Measurements from ENCODE around the gene STK4.
"Not testable (repeated sequence)": the region's sequence is repeated elsewhere in the genome, so short reads cannot be mapped to it uniquely, and the experiment has no call there.

STK4 gene

DNA sequence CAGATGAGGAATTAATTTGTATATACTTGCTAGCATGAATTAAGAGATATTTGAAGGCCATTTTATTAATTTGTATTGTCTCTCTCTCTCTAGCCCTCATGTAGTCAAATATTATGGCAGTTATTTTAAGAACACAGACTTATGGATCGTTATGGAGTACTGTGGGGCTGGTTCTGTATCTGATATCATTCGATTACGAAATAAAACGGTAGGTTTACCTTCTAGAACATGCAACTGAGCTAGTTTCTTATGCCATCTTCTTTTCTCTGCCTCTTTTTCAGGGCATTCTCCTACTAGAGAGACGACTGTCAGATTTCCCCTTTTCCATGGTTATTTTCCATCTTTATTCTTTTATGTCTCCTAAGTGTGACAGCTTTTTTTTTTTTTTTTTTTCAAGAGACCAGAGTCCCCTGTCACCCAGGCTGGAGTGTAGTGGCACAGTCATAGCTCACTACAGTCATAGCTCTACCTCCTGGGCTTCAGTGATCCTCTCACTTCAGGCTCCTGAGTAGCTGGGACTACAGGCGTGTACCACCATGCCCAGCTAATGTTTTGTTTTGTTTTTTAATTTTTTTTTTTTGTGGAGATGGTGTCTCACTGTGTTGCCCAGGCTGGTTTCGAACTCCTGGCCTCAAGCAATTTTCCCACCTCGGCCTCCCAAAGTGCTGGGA lies 15.6 kb downstream of the STK4 start:
- FAIRE-seq, result no peak
- DNase-seq (ENCODE audit: low spot score), result no peak

DNA sequence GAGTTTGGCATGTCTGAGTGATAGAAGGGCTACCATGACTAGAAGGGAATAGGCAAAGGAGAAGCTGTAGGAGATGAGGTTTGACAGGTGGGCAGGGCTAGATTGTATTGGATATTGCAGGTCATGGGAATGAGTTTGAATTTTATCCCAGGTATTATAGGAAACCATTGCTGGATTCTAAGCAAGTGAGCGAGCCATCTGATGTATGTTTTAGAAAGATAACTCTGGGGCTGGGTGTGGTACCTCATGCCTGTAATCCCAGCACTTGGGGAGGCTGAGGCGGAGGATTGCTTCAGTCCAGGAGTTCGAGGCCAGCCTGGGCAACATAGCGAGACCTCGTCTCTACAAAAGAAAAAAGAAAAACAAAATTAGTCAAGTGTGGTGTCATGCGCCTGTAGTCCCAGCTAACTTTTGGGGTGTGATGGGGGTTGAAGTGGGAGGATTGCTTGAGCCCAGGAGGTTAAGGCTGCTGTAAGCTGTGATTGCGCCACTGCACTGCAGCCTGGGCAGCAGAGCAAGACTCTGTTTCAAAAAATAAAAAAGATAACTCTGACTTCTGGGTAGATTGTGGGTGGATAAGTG lies 16.9 kb downstream of the STK4 start:
- FAIRE-seq (no peak), DNase-seq (ENCODE audit: low spot score) (no peak)

DNA sequence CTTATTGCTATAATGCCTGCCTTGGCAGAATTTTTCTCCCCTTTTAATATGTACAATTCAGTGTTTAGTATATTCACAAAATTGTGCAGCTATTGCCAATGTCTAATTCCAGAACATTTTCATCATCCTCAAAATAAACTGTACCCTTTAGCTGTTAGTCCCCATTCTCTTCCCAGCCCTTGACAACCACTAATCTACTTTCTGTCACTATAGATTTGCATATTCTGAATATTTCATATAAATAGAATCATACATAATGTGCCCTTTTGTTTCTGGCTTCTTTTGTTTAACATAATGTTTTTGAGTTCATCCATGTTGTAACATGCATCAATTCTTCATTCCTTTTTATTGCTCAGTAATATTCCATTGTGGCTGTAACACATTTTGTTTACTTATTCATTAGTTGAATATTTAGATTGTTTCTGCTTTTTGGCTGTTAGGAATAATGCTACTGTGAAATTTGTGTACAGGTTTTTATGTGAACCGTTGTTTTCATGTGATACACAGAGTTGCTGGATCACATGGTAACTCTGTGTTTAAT lies 22.4 kb downstream of the STK4 start:
- no peak for FAIRE-seq

DNA sequence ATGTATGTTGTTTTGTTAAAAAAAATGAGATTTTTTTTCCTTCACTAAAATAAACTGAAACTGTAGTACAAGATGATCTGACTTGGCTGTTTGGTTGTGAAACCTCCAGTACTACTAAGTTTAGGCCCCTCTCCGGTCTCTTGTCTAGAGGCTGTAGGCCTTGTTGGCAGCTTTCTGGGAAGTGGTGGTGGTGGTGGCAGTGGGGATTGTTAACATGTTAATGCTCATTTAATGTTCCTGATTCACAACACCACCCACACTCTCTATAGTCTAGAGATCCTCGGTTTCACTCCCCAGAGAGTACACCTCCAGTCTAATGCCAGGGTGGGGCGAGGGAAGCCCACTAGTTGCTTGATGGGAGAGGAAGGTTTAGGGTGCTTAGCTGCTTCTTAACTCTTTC lies 24.1 kb downstream of the STK4 start:
- DNase-seq (ENCODE audit: low spot score) (no peak), FAIRE-seq (no peak)

More for the DNA sequence above, 22.4 kb downstream of the STK4 start:
- DNase-seq (ENCODE audit: low spot score), result no peak

DNA sequence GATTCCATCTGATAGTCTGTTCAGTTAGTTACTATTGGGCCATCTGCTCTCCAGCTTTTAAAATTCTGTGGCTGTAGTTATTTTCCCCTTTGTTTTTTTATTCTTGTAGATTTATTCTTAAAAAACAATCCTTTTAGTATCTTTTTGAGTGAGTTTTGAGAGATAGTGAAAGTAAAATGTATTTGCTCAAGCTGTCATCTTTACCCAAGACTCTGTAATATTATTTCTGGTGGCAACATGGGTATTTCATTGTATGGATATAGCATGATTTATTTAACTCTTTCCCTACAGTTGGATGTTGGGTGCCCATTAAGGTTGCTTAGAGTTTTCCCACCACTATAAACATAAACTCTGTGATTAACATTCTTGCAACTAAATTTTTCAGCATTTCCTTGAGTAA lies 24.6 kb downstream of the STK4 start:
- DNase-seq (ENCODE audit: low spot score) (no peak), FAIRE-seq (no peak)

DNA sequence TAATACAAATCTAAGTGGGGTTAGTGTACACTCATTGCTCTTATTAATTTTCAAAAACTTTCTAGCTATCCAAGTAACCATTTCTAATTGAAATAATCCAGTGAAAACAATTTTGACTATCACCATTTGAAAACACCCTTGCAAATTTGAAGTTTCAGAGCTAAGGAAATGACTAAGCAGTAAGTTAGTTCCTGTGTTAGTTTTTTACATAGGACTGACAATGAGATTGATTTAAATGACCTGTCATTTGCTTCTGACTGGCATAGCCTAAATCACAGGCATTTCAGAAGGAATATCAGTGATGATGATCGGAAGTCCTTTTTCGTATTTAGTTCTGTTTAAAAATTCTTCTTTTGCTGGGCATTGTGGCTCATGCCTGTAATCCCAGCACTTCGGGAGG lies 27.0 kb downstream of the STK4 start:
- FAIRE-seq, result peak; percentile 49
- no peak for DNase-seq (ENCODE audit: low spot score)

DNA sequence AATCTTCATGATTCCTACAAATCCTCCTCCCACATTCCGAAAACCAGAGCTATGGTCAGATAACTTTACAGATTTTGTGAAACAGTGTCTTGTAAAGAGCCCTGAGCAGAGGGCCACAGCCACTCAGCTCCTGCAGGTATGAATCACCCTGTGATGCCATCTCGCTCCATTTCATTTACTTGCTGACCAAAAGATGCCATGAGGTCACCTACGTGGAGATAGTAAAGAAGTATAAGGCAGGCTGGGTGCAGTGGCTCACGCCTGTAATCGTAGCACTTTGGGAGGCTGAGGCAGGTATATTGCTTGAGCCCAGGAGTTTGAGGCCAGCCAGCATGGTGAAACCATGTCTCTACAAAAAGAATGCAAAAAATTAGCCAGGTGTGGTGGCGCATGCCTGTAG lies 30.9 kb downstream of the STK4 start:
- no peak for DNase-seq (ENCODE audit: low spot score)
- no peak for FAIRE-seq

DNA sequence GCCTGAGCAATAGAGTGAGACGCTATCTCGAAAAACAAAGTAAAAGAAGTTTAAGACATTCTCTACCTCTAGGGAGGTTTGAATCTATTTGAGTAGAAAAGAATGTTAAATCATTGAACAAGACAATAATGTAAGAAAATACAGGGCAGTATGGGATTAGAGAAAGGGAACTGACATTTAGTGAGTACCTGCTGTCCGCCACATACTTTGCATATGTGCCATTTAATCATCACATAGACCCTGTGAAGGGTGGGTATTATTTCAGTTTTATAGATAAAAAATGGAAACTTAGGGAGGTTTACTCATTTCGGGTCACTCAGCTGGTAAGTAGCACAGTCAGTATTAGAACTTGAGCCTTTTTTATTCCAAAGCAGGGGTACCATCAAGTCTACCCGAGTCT lies 31.4 kb downstream of the STK4 start:
- DNase-seq (ENCODE audit: low spot score) (no peak), FAIRE-seq (no peak)

DNA sequence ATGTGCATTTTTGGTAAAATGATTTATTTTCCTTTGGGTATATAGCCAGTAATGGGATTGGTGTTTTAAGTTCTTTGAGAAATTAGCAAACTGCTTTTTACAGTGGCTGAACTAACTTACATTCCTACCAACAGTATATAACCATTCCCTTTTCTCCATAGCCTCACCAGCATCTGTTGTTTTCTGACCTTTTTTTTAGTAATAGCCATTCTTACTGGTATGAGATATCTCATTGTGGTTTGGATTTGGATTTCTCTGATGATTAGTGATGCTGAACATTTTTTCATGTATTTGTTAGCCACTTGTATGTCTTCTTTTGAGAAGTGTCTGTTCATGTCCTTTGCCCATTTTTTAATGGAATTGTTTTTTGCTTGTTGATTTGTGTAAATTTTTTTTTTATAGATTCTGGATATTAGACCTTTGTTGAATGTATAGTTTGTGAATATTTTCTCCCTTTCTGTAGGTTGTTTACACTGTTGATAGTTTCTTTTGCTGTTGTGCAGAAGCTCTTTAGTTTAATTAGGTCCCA lies 42.3 kb downstream of the STK4 start:
- FAIRE-seq, result no peak
- no peak for DNase-seq (ENCODE audit: low spot score)

DNA sequence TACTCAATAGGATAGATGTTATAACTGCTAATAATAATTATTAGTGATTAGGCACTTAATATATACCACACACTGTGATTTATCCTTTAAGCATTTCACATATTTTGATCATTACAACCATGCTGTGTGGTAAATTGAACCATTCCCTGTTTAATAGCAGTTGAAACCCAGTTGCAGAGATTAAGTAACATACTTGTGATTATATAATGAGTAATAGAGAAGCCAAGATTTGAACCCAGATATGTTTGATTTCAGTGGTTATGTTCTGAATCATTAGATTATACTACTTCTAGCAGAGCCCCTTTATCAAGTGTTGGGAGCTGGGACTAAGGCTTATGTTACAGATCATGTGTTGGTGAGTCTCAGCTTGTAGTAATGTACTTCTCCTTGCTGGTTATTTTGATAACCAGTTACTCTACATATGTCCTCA lies 44.1 kb downstream of the STK4 start:
- FAIRE-seq (no peak), DNase-seq (ENCODE audit: low spot score) (no peak)

DNA sequence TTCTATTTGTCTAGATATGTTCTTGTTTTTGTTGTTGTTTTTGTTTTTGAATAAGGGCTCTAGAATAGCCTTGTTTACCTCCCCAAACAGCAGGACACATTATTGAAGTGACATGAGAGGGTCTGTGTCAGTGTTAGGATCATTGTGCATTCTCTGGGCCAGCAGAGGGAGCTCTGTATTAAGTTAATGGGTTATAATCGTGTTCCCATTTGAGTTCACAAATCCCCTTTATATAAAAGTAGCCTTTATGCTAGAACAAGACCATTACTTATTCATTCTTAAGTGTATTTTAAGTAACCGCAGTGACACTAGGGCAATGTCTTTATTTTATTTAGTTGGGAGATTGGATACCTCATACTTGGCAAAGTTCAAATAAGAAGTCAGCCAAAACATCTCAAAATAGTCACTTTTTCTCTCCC lies 44.8 kb downstream of the STK4 start:
- FAIRE-seq (peak; percentile 70), DNase-seq (ENCODE audit: low spot score) (peak; percentile 45)

DNA sequence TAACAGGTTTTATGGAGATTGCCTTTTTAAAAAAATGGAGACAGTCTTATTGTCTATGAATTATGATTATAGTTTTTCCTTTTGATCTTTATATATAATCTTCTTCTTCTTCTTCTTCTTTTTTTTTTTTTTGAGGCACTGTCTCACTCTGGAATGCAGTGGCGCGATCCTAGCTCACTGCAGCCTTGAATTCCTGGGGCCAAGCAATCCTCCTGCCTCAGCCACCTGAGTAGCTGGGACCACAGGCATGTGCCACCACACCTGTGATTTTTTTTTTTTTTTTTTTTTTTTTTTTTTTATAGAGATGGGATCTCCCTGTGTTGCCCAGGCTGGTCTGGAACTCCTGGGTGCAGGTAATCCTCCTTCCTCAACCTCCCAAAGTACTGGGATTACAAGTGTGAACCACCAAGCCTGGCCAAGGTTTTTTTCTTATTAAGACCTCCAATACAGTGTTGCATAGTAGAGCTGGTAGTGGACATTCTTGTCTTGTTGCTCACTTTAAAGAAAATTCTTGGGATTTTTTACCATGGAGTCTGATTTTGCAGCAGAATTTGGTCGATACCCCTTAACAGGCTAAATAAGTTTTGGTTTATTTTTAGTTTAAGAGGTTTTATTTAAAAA lies 46.5 kb downstream of the STK4 start:
- FAIRE-seq, result peak; percentile 77
- DNase-seq (ENCODE audit: low spot score), result peak; percentile 59

DNA sequence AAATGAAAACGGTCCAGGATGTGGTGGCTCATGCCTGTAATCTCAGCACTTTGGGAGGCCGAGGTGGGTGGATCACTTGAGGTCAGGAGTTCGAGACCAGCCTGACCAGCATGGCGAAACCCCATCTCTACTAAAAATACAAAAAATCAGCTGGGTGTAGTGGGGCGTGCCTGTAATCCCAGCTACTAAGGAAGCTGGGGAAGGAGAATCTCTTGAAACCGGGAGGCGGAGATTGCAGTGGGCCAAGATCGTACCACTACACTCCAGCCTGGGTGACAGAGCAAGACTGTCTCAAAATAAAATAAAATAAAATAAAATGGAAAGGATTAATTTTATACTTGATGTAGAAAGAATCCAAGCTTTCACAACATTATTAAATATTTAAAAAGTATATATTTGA lies 47.8 kb downstream of the STK4 start:
- FAIRE-seq; DNase-seq (ENCODE audit: low spot score): not testable (repeated sequence)

DNA sequence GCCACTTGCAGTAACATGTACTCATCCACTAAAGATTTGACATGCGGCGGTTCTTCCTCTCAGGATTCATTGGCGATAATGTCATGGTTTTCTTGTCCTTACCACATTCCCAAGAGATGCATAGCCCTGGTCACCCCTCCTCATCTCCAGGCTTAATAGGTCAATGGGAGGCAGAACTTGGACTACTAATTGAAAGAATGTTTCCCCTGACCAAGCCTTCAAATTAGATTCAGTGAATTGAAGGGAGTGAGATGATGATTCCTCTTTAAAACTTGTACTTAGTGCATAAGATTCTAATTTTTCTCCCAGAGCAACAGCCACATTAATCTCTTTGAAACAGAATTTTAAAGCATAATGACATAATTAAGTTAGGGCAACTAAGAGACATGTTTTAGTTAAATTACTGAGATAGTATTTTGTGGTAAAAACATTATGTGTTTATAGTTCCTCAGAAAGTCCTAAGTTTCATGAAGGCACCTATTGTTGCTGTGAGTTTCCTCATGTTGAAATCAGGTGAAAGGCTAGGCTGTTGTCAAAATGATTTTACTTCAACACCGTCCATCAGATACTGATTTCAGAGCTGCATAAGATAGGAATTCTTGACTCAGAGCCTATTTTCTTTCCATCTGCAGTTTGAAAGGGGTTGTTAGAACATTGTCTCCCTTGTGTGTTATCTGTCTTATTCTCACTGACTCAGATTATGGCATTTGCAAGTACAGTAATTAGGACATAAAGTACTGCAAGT lies 48.5 kb downstream of the STK4 start:
- DNase-seq (ENCODE audit: low spot score) (peak; percentile 26), FAIRE-seq (no peak)

DNA sequence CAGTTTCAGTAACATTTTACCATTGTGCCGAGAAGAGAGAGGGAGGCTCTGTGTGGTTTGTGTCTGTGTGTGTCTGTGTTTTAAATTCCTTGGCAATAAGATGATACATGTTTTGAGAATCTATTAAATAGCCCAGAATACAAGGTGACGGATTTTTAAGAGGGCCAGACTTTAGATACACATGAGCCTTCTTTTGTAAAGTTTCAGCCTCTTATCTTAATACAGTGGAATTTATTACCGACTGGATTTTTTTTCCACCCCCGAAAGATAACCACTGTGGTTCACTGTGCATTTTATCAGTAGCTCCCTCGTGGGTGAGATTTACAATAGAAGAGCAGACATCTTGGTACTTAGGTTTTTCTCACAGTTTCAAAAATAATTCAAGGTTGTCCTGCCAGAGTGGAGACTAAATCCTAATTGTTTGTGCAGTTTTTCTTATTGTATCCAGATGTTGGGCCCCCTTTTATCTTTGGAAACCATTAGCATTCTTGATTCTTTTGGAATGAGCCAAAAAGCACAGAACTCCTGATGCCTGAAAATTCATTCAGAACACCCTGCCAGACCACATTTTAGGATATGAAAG lies 49.9 kb downstream of the STK4 start:
- no peak for DNase-seq (ENCODE audit: low spot score)
- FAIRE-seq, result no peak

DNA sequence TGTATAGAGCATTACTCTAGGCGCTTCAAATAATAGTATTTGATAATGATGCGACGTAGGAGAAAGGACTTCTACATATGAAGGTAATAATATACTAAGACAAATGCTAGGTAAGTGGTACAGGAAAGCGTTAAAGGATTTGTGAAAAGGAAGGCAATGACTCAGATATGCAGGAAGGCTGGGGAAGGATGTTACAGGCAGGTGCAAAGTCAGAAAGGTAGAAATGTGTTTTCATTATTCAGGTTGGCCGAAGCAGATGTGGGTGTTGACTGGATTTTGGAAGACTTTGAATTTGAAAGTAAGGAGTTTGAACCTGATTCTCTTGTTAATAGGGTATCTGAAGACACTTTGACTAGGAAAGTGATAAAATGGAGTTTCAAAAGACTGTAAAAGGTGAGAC lies 51.0 kb downstream of the STK4 start:
- FAIRE-seq (no peak), DNase-seq (ENCODE audit: low spot score) (no peak)

DNA sequence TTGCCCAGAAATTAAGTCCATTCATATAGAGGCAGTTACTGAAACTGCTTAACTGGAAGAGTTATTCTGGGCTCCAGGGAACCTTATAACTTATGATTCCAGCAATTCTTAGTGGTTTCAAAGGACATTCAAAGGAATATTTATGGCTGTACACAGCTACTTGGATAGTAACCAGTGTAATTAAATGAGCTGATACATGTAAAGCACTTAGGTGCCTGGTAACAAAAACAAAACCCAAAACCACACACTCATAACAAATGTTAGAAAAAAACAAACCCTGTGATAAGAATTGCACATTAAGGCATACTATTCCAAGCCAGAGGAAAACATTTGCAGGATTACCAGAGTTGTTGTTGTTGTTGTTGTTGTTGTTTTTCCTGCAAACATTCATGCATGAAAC lies 51.5 kb downstream of the STK4 start:
- no peak for FAIRE-seq
- no peak for DNase-seq (ENCODE audit: low spot score)

DNA sequence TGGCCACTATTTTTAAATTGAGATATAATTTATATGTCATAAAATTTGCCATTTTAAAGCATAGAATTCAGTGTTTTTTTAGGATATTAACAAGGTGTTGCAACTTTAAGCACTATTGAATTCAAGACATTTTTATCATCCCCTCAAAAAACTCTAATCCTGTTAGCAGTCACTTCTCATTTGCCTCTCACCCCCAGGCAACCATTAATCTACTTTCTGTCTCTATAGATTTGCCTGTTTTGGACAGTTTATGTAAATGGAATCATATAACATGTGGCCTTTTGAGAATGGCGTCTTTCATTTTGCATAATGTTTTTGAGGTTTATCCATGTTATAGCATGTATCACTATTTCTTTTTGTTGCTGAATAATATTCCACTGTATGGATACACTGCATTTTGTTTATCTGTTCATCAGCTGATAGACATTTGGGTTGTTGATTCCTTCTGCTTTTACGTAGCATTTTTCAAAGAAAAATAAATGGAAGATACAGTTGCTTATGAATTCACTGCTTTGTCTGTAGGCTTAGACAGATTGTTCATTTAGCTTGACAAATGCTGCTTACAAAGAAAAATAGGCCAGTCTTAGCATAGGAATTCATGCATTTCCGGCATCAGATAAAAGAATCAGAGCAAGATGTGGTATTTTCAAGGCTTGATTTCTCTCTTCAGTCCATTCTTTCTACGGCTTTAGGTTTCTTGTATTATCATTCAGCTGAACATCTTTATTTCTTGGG lies 52.9 kb downstream of the STK4 start:
- DNase-seq (ENCODE audit: low spot score) (no peak), FAIRE-seq (no peak)

DNA sequence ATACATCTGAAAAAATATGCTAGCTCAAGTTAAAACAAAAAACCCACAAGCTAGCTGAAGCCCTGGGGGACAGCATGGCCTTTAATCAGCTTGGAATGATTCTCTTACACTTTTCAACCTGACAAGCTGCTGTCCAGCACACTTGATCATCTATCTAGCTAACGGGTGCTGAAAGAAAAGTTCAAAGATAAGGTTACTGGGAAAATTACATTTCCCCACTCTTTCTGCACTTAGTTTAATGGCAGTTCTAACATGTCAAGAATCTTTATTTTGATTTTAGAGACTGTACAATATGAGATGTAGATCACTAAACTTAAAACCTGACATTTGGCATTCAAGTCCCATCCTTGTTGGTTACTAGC lies 53.4 kb downstream of the STK4 start:
- FAIRE-seq (no peak), DNase-seq (ENCODE audit: low spot score) (no peak)

DNA sequence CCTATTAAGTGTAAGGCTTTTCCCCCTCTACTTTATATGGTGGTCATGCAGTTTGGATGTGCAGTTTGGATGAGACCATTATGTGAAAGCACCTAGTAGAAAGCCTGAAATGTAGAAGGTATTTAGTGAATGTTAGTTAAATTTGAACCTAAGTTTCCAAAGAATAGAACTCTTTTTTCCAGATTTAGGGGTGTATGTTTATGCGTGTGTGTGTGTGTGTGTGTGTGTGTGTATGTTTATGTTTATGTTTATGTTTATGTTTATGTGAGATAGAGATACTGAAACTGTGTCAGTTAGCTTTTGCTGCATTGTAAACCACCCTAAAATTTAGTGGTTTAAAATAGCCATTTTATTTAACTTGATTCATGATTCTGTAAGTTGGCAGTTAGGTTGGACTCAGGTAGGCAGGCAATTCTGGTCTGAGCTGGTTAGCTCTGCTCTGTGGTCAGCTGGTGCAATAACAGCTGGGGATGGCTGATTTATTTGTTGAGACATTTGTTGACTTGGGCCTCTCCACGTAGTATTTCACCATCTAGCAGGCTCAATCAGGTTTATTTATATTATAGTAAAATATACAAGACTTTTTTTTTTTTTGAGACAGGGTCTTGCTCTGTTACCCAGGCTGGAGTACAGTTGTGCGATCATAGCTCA lies 54.0 kb downstream of the STK4 start:
- FAIRE-seq, result no peak
- no peak for DNase-seq (ENCODE audit: low spot score)
